PC-3 (cell line): Measurements from ENCODE around the gene ZNF106. TPM values are rescaled to one million over a fixed set of nuclear protein-coding genes. Genes with fewer than 3 reads are reported as not detected.

Experiments
- ATAC-seq: fragments of 200-7000 bp; cut with Tn5 transposase; 2 replicates; pipeline ENCODE4 v1.9.1; 2020; ENCODE audit warnings: mild to moderate bottlenecking, moderate library complexity
- BruUV-seq: library from RNA; stranded (reverse); fragments of 400-500 nt; replicated peaks from 2 replicates; lab custom pipeline; 2021; lab: Mats Ljungman, UMichigan
- CTCF ChIA-PET: fragments of 300-600 bp; sonication (Branson Sonifier 250); formaldehyde crosslinking; loops from one replicate; lab custom pipeline; 2022; ENCODE audit warnings: antibody characterized with exemption; lab: Charles Lee
- POLR2A ChIA-PET: fragments of 300-600 bp; sonication (Branson Sonifier 250); formaldehyde crosslinking; loops from one replicate; lab custom pipeline; 2022; ENCODE audit warnings: antibody characterized with exemption; ENCODE audit not compliant: unreplicated experiment; lab: Charles Lee
- DNase-seq: peaks from one replicate; pipeline ENCODE4 v3.0.0-alpha.2; 2015
- H2AFZ ChIP-seq: fragments of 300-600 bp; sonication (generic); 2 replicates; pipeline ENCODE4 v1.6.0; 2016; ENCODE audit warnings: antibody characterized with exemption, low read length
- H3F3A ChIP-seq: fragments of 300-600 bp; sonication (generic); one replicate; pipeline ENCODE4 v1.6.0; 2017; ENCODE audit warnings: antibody characterized with exemption, low read length, control low read depth, mild to moderate bottlenecking; ENCODE audit not compliant: unreplicated experiment
- H3K27ac ChIP-seq: fragments of 300-600 bp; sonication (generic); 2 replicates; pipeline ENCODE4 v1.5.1; 2016; ENCODE audit warnings: mild to moderate bottlenecking, low read length
- H3K27me3 ChIP-seq: fragments of 300-600 bp; sonication (generic); 2 replicates; pipeline ENCODE4 v1.6.1; 2016; ENCODE audit warnings: low read length, mixed read lengths
- H3K36me3 ChIP-seq: fragments of 300-600 bp; sonication (generic); 2 replicates; pipeline ENCODE4 v1.6.1; 2016; ENCODE audit warnings: low read depth, mixed run types, low read length, mixed read lengths
- H3K4me1 ChIP-seq: fragments of 300-600 bp; sonication (generic); 2 replicates; pipeline ENCODE4 v1.5.1; 2016; ENCODE audit warnings: low read length; ENCODE audit not compliant: insufficient read depth
- H3K4me2 ChIP-seq: fragments of 300-600 bp; sonication (generic); 2 replicates; pipeline ENCODE4 v1.6.0; 2016; ENCODE audit warnings: low read length
- H3K4me3 ChIP-seq: fragments of 300-600 bp; sonication (generic); 2 replicates; pipeline ENCODE4 v1.5.1; 2016; ENCODE audit warnings: mild to moderate bottlenecking, low read length, mixed read lengths
- H3K79me2 ChIP-seq: fragments of 300-600 bp; sonication (generic); 2 replicates; pipeline ENCODE4 v1.6.1; 2017; ENCODE audit warnings: low read length, mixed read lengths
- H3K9ac ChIP-seq: fragments of 300-600 bp; sonication (generic); 2 replicates; pipeline ENCODE4 v1.6.0; 2016; ENCODE audit warnings: mild to moderate bottlenecking, low read length
- H3K9me2 ChIP-seq: fragments of 300-600 bp; sonication (generic); replicated peaks from 2 replicates; pipeline ENCODE4 v1.6.1; 2016; ENCODE audit warnings: mixed run types, low read length, mixed read lengths
- H3K9me3 ChIP-seq: fragments of 300-600 bp; sonication (generic); 2 replicates; pipeline ENCODE4 v1.6.1; 2016; ENCODE audit warnings: low read length, mixed read lengths
- H4K20me1 ChIP-seq: fragments of 300-600 bp; sonication (generic); 2 replicates; pipeline ENCODE4 v1.6.1; 2016; ENCODE audit warnings: low read length, mixed read lengths
- EZH2 ChIP-seq: fragments of 300-600 bp; sonication (generic); IDR thresholded peaks from one replicate; pipeline ENCODE4 v1.6.1; 2017; ENCODE audit warnings: antibody characterized with exemption, mild to moderate bottlenecking, low read length; ENCODE audit not compliant: unreplicated experiment
- EZH2phosphoT487 ChIP-seq: fragments of 300-600 bp; sonication (generic); IDR thresholded peaks from 2 replicates; pipeline ENCODE4 v1.6.1; 2018; ENCODE audit warnings: mild to moderate bottlenecking, antibody characterized with exemption, low read length, borderline replicate concordance
- intact Hi-C: fragments of 100-400 bp; cut with micrococcal nuclease; formaldehyde crosslinking; loops from 2 replicates; pipeline ENCODE4 v1.9.0; 2023
- total RNA-seq: library from RNA; depleted of rRNA; stranded (reverse); fragments of >200 nt; gene quantifications from 2 replicates; pipeline ENCODE4 v1.2.3, GENCODE V29; 2014
- TF ChIP-seq, protein P1 (sequence below): fragments of 300-600 bp; sonication (generic); conservative IDR thresholded peaks from 2 replicates; pipeline ENCODE4 v1.5.1; 2017; ENCODE audit warnings: antibody characterized with exemption, low read depth, mild to moderate bottlenecking, low read length

ZNF106 gene
- total RNA-seq, 1 experiment from 2014 or later, result 25.6 TPM

DNA sequence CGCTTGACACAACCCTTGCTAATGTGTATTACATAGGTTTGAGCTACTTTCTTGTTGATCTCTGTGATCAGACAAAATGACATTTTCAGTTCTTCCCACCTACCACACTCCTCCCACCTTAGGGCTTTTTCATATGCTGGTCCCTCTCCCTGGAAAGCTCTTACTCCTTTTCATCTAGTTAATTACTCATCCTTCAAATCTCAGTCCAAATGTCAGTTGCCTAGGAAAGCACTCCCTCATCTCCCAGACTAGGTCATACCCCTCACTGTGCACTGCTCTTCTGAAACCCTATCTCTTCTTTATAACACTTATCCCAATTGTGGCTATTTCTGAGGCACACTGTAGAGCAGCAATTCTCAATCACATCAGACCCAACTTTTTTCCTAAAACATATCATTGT is 7.3 kb downstream of the ZNF106 start:
- BruUV-seq, result no TSS peak
- CTCF ChIA-PET, result no interaction called here
- Histone ChIP-seq H3K27ac (no peak overlapping the region), H3K9ac (no peak overlapping the region), H3K9me2 (no peaks in the 10 kb centered on the region), H3K4me3 (no peak overlapping the region), H3K79me2 (peaks cover 53% of the 10 kb centered on the region), H3K4me1 (no peaks in the 10 kb centered on the region), H4K20me1 (no peaks in the 10 kb centered on the region), H3F3A (no peaks in the 10 kb centered on the region), H3K4me2 (no peak overlapping the region), H2AFZ (no peak overlapping the region), H3K36me3 (no peaks in the 10 kb centered on the region), H3K9me3 (no peaks in the 10 kb centered on the region), H3K27me3 (no peaks in the 10 kb centered on the region)
- TF ChIP-seq, protein P1, sequence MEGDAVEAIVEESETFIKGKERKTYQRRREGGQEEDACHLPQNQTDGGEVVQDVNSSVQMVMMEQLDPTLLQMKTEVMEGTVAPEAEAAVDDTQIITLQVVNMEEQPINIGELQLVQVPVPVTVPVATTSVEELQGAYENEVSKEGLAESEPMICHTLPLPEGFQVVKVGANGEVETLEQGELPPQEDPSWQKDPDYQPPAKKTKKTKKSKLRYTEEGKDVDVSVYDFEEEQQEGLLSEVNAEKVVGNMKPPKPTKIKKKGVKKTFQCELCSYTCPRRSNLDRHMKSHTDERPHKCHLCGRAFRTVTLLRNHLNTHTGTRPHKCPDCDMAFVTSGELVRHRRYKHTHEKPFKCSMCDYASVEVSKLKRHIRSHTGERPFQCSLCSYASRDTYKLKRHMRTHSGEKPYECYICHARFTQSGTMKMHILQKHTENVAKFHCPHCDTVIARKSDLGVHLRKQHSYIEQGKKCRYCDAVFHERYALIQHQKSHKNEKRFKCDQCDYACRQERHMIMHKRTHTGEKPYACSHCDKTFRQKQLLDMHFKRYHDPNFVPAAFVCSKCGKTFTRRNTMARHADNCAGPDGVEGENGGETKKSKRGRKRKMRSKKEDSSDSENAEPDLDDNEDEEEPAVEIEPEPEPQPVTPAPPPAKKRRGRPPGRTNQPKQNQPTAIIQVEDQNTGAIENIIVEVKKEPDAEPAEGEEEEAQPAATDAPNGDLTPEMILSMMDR, result no peak
- TF ChIP-seq EZH2phosphoT487 (no peak), EZH2 (no peak)
- ATAC-seq (no peak), DNase-seq (no peak)
- intact Hi-C loops, result no loop called here
- POLR2A ChIA-PET, result no interaction called here

DNA sequence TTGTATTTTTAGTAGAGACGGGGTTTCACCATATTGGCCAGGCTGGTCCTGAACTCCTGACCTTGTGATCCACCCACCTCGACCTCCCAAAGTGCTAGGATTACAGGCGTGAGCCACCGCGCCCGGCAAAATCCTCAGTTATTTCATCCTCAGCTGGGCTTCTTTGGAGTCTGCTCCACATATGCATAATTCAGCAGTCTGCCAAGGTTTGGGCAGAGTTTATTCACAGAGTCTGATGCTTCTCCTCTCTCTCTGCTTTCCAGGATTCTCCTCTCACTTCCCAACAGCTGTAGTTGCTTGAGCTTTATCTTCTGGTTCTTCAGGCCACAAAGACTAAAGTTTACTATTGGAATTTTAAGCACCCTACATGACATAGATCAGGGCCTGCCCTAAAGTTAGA is 8.2 kb downstream of the ZNF106 start:
- no peak overlapping the region for H3K4me2 ChIP-seq
- no peaks in the 10 kb centered on the region for H3F3A ChIP-seq
- intact Hi-C loops, result no loop called here
- no peaks in the 10 kb centered on the region for H3K9me3 ChIP-seq
- H3K9me2 ChIP-seq, result no peaks in the 10 kb centered on the region
- no TSS peak for BruUV-seq
- no peaks in the 10 kb centered on the region for H3K36me3 ChIP-seq
- H3K27ac ChIP-seq, result no peak overlapping the region
- ATAC-seq (no peak), DNase-seq (no peak)
- ChIA-PET CTCF (no interaction called here), POLR2A (no interaction called here)
- no peak overlapping the region for H3K9ac ChIP-seq
- peaks cover 43% of the 10 kb centered on the region for H3K79me2 ChIP-seq
- no peaks in the 10 kb centered on the region for H3K27me3 ChIP-seq
- no peaks in the 10 kb centered on the region for H4K20me1 ChIP-seq
- TF ChIP-seq EZH2phosphoT487, result no peak
- H3K4me1 ChIP-seq, result no peaks in the 10 kb centered on the region
- no peak overlapping the region for H2AFZ ChIP-seq
- no peak overlapping the region for H3K4me3 ChIP-seq

DNA sequence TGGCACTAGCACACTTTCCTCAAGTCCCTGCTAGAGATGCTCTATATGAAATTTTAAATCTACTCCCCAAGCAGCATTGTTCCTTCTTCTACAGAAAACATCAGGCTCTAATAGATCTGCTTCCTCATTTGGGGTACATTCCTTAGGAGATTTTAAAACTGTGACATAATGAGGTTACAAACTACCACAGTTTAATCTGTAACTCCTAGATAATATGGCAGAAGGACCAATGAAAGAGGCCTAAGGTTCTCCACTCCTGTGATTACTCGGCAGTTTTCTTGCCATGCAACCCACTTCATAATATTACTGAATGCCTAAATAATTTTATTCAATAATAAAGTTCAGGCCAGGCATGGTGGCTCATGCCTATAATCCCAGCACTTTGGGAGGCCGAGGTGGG is 16.1 kb downstream of the ZNF106 start:
- ATAC-seq (no peak), DNase-seq (no peak)
- Histone ChIP-seq H3K9me3 (no peaks in the 10 kb centered on the region), H4K20me1 (no peaks in the 10 kb centered on the region), H2AFZ (no peak overlapping the region), H3K4me3 (no peak overlapping the region), H3F3A (no peaks in the 10 kb centered on the region), H3K36me3 (no peaks in the 10 kb centered on the region; the same call in 1 of the 2 replicates), H3K4me1 (no peaks in the 10 kb centered on the region), H3K4me2 (no peak overlapping the region), H3K27ac (no peak overlapping the region), H3K9me2 (no peaks in the 10 kb centered on the region), H3K27me3 (no peaks in the 10 kb centered on the region), H3K9ac (no peak overlapping the region), H3K79me2 (peaks cover 18% of the 10 kb centered on the region; the same call in 1 of the 2 replicates)
- POLR2A ChIA-PET, result interaction anchor here (0.5 to 0.6 kb wide), 2 partner anchors 13 to 142 kb away, joined by 3 to 5 read pairs; no protein-coding TSS in a partner anchor
- CTCF ChIA-PET, result no interaction called here
- TF ChIP-seq, protein P1, result no peak
- TF ChIP-seq EZH2, result no peak
- TF ChIP-seq EZH2phosphoT487, result no peak
- BruUV-seq, result no TSS peak
- intact Hi-C loops, result loop anchor here (5.0 to 10.0 kb wide), 2 partner anchors 177 to 270 kb away; partner anchors contain the start of gene VPS39
